Measurements from ENCODE around the gene PSMD1.

The PSMD1 gene

GRCh38 chr2:231039821-231040364 is 16.8 kb upstream of the PSMD1 start:
- TF ChIP-seq, protein P1, sequence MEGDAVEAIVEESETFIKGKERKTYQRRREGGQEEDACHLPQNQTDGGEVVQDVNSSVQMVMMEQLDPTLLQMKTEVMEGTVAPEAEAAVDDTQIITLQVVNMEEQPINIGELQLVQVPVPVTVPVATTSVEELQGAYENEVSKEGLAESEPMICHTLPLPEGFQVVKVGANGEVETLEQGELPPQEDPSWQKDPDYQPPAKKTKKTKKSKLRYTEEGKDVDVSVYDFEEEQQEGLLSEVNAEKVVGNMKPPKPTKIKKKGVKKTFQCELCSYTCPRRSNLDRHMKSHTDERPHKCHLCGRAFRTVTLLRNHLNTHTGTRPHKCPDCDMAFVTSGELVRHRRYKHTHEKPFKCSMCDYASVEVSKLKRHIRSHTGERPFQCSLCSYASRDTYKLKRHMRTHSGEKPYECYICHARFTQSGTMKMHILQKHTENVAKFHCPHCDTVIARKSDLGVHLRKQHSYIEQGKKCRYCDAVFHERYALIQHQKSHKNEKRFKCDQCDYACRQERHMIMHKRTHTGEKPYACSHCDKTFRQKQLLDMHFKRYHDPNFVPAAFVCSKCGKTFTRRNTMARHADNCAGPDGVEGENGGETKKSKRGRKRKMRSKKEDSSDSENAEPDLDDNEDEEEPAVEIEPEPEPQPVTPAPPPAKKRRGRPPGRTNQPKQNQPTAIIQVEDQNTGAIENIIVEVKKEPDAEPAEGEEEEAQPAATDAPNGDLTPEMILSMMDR (IDR thresholded peaks at IDR 0.05; ENCODE audit: control insufficient read depth, extremely low read depth, insufficient read depth), result no peak

DNA sequence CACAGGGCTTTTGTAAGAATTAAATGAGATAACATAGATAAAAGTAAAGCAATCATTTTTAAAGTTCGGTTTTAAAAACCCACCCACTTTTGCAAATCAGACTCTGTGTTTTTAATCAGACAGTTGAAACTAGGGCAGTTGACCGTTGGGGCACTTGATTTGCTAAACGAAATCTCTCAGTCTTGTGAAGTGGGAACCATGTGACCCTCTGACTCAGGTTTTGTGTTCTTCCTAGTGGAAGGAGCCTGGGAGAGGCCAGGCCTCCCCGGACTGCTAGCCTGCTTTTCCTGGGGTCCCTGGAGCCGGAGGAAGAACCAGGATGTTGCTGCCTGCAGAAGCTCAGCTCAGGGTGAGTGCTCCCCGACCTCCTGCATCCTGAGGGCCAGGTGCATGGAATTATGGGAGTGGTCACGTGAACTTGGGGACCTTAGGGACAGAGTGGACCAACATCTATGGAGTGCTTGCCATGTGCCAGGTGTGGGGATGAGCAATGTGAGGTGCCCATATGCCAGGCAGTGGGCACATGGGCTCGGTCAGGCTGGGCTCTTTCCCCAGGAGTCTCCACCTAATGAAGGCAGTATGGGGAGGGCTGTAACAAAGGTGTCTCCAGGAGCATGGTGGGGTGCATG is 15.5 kb upstream of the PSMD1 start:
- no peak overlapping the region for H3K4me3 ChIP-seq (ENCODE audit: low read depth, low read length)
- DNase-seq (ENCODE audit: low read depth), result no peak
- TF ChIP-seq, protein P1 (IDR thresholded peaks at IDR 0.05; ENCODE audit: control insufficient read depth, extremely low read depth, insufficient read depth), result no peak

More at GRCh38 chr2:231039821-231040364, 16.8 kb upstream of the PSMD1 start:
- no peak overlapping the region for H3K4me3 ChIP-seq (ENCODE audit: low read depth, low read length)
- no peak for DNase-seq (ENCODE audit: low read depth)

DNA sequence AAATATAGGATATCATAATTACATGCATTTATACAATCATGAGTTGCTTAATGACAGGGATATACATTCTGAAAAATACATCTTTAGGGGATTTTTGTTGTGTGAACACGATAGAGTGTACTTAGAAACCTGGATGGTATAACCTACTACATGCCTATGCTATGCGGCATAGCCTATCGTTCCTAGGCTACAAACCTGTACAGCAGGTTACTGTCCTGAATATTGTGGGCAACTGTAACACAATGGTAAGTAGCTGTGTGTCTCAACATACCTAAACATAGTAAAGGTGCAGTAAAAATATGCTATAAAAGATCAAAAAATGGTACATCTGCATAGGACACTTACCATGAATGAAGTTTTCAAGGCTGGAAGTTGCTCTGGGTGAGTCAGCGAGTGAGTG is 12.9 kb upstream of the PSMD1 start:
- no peak overlapping the region for H3K4me3 ChIP-seq (ENCODE audit: low read depth, low read length)
- TF ChIP-seq, protein P1 (IDR thresholded peaks at IDR 0.05; ENCODE audit: control insufficient read depth, extremely low read depth, insufficient read depth), result no peak
- DNase-seq (ENCODE audit: low read depth), result no peak

- DNase-seq (ENCODE audit: low read depth), result no peak
- TF ChIP-seq, protein P1 (IDR thresholded peaks at IDR 0.05; ENCODE audit: control insufficient read depth, extremely low read depth, insufficient read depth), result no peak
- no peak overlapping the region for H3K4me3 ChIP-seq (ENCODE audit: low read depth, low read length)
Observed at GRCh38 chr2:231046916-231047273, 9.8 kb upstream of the PSMD1 start.

GRCh38 chr2:231047274-231047922 is 9.3 kb upstream of the PSMD1 start:
- no peak for DNase-seq (ENCODE audit: low read depth)
- TF ChIP-seq, protein P1 (IDR thresholded peaks at IDR 0.05; ENCODE audit: control insufficient read depth, extremely low read depth, insufficient read depth), result no peak
- no peak overlapping the region for H3K4me3 ChIP-seq (ENCODE audit: low read depth, low read length)

GRCh38 chr2:231047923-231048915 is 8.4 kb upstream of the PSMD1 start:
- no peak overlapping the region for H3K4me3 ChIP-seq (ENCODE audit: low read depth, low read length)
- TF ChIP-seq, protein P1 (IDR thresholded peaks at IDR 0.05; ENCODE audit: control insufficient read depth, extremely low read depth, insufficient read depth), result no peak
- DNase-seq (ENCODE audit: low read depth), result no peak

All from LNCaP clone FGC (cell line).